CD4-positive, alpha-beta T cell treated with Interleukin-4 for 4 hours (primary cell): ENCODE results near the gene DYNLT5.
"Not testable (repeated sequence)": the region's sequence is repeated elsewhere in the genome, so short reads cannot be mapped to it uniquely, and the experiment has no call there.

Experiments
- DNase-seq: peaks from one replicate; pipeline ENCODE4 v3.0.0-alpha.2; 2020

The DYNLT5 gene

GRCh38 chr1:66752000-66752592 lies at the start of gene DYNLT5:
DYNLT5 (plus strand) TSS chr1:66752459; CDS start chr1:66754659, 2,200 bp downstream.
- DNase-seq: no peak

- DNase-seq: no peak
Measured at GRCh38 chr1:66704177-66704875, 47.9 kb upstream of the DYNLT5 start.

GRCh38 chr1:66705110-66705509 lies 47.1 kb upstream of the DYNLT5 start:
- DNase-seq: no peak

GRCh38 chr1:66711420-66711819 lies 40.8 kb upstream of the DYNLT5 start:
- no peak for DNase-seq

- DNase-seq: no peak
Measured at GRCh38 chr1:66712839-66713238, 39.4 kb upstream of the DYNLT5 start.

DNA sequence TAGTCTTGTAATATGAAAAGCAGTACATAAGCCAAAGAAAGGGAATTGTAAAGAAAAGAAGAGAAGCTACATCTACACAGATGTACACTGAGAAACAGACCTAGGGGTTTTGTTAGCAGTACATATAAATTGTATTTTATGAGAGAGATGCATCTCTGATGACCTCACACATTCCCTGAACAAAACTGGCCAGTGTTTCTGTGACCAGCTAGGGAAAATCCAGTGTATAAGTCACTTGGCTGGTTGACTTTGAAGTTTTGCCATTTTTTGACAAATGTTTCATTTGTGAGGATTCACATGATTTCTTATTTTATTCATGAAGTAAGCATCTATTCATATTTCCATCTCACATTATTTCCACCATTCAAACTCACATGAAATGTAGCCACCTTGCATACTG lies 28.3 kb upstream of the DYNLT5 start:
- no peak for DNase-seq

GRCh38 chr1:66725885-66726665 lies 26.2 kb upstream of the DYNLT5 start:
- peak; percentile 68 for DNase-seq

DNA sequence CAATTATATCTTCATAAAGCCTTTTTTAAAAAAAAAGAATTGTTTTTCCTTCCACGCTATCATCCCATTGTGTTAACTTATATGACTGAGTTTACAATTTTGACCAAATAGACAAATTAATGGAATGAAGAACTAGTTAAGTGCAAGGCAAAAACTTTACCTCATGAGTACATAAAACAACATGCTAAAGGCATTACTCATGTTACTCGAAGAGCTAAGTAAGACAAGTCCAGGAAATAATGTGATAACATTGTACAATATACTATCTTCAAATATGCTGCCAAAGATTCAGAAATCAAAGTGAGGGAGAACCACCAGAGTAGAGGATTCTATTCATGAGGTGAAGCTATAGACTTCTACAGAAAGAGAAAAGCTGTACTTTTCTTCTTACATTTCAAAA lies 24.2 kb upstream of the DYNLT5 start:
- no peak for DNase-seq

GRCh38 chr1:66728716-66729115 lies 23.5 kb upstream of the DYNLT5 start:
- DNase-seq: not testable (repeated sequence)

DNA sequence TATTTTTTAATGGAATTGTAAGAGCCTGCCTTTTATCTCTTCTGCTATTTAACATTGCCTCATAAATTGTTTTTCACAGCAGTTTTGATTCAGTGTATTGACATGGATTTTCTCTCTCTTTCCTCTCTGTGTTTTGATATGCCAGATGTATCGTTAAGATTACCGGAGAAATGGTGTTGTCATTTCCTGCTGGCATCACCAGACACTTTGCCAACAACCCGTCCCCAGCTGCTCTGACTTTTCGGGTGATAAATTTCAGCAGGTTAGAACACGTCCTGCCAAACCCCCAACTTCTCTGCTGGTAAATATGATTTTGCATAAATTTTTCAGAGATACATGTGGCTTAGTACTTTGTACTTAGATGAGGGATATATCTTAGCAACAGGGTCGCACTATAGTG lies 23.1 kb upstream of the DYNLT5 start:
- DNase-seq: peak; percentile 17

DNA sequence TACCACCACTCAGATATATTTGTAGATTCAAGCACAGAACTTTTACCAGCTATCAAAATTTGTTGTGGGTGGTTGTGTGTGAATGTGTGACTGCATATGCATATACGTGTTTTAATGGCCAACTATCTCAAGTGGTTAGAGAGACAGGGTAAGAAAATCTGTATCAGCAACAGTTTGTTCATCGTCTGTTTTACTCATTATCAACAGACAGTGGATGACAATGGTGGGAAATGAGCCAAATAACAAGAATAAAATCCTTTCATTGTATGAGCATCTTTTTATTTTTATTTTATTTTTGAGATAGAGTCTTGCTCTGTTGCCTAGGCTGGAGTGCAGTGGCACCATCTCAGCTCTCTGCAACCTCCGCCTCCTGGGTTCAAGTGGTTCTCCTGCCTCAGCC lies 22.7 kb upstream of the DYNLT5 start:
- no peak for DNase-seq

GRCh38 chr1:66730462-66730861 lies 21.8 kb upstream of the DYNLT5 start:
- DNase-seq: no peak

- DNase-seq: no peak
Measured at GRCh38 chr1:66731170-66731865, 20.9 kb upstream of the DYNLT5 start.

DNA sequence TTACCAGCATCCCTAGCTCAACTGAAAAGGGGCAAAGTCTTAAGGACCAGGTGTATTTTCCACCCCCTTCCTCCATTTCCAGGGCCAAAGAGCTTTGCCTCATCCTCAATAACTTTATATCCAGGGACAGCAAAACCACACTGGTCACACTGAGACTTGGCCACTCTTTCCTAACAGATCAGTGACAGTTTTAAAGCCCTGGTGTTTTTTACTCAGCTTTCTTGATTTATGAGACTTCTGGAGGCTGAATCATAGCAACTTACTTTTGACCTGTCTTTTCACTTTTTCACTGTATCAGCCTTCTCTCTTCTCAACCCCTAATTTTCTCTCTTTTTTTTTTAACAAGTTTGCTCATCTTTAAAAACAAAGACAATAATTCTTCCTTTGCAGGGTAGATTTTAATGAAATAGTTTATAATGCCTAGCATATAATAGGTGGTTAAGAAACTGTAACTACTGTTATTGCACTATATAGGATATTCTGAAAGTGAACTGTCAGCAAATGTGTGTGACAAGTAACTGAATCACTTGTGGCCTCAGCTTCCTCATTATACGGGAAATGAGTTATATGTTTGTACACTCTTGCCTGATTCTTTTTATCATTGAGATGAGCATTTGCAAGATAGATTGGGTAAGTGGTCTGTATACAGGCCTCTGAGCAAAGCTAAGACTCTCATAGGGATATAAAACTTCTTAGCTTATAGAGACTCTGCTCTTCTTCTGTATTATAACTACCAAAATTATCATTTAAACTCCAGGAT lies 19.7 kb upstream of the DYNLT5 start:
- no peak for DNase-seq

DNA sequence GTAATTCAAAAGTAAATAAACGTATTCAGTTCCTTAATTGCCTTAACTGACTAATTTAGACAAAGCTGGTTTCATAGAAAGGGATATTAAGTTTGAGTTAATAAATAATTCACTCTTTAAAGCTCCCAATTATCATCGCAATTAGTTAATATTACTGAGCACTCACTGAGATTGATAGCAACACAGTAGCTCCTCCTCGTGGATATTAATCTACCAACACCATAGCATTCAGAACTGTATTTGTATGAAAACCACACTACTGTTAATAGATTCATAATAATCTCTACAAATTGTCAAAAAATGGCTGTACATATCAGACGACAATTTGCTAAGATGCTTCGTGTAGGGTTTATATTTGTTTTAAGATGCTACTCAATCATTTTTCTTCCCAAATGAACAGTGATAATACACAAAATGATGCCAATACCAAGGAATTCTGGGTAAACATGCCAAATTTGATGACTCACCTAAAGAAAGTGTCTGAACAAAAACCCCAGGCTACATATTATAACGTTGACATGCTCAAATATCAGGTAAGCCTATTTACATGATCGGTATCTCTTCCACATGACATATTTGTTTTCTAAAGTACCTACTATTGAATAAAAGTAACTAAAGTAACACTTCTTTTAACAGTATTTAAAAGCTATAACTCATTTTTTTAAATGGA lies 18.8 kb upstream of the DYNLT5 start:
- no peak for DNase-seq

DNA sequence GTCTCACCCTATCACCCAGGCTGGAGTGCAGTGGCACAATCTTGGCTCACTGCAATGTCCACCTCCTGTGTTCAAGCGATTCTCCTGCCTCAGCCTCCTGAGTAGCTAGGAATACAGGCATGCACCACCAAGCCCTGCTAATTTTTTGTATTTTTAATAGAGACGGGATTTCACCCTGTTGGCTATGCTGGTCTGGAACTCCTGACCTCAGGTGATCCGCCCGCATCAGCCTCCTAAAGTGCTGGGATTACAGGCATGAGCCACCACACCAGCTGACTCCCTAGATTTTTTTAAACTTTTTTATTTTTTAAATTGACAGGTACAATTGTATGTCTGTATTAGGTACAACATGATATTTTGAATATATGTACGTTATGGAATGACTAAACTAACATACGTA lies 17.7 kb upstream of the DYNLT5 start:
- not testable (repeated sequence) for DNase-seq

GRCh38 chr1:66737836-66738235 lies 14.4 kb upstream of the DYNLT5 start:
- DNase-seq: no peak

GRCh38 chr1:66739401-66740157 lies 12.7 kb upstream of the DYNLT5 start:
- DNase-seq: no peak

DNA sequence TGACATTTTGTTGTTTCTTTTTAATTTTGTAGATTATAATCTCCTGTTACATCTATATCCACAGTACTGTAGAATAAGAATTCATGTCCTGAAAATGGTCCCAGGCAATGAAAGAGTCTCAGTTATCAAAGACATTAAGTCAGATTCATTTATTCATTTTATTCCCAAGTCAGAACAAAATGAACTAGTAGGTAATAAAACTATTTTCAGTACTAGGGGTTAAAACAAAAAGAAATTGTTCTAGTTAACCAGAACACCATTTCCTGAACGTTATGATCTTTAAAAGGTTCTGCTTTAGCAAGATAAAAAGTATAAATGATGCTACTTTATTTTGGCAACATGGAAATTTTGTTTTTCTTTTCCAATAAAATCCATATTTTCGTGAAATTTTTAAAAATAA lies 6.8 kb upstream of the DYNLT5 start:
- DNase-seq: no peak

- DNase-seq: no peak
Measured at GRCh38 chr1:66747501-66747900, 4.8 kb upstream of the DYNLT5 start.

DNA sequence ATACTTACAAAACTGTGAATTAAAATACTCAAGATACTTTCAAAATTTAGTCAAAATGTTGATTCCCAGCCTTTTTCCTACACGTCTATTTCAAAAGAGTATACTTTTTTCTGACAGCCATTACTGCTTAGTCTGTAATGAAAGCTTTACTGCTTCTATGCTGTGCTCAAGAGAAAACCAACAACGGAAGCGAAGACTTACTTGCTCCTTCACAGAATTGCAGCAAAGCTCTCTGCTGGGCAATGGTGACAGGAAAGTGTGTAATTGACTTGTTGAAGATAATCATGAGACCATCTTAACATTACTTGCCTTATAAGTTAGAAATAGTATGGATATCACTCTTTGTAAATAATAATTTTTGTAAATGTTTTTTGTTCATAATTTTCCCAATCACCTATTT lies 1.7 kb upstream of the DYNLT5 start:
- no peak for DNase-seq
